ENCODE measurements around the gene GFRA1.

The GFRA1 gene, protein sequence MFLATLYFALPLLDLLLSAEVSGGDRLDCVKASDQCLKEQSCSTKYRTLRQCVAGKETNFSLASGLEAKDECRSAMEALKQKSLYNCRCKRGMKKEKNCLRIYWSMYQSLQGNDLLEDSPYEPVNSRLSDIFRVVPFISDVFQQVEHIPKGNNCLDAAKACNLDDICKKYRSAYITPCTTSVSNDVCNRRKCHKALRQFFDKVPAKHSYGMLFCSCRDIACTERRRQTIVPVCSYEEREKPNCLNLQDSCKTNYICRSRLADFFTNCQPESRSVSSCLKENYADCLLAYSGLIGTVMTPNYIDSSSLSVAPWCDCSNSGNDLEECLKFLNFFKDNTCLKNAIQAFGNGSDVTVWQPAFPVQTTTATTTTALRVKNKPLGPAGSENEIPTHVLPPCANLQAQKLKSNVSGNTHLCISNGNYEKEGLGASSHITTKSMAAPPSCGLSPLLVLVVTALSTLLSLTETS

DNA sequence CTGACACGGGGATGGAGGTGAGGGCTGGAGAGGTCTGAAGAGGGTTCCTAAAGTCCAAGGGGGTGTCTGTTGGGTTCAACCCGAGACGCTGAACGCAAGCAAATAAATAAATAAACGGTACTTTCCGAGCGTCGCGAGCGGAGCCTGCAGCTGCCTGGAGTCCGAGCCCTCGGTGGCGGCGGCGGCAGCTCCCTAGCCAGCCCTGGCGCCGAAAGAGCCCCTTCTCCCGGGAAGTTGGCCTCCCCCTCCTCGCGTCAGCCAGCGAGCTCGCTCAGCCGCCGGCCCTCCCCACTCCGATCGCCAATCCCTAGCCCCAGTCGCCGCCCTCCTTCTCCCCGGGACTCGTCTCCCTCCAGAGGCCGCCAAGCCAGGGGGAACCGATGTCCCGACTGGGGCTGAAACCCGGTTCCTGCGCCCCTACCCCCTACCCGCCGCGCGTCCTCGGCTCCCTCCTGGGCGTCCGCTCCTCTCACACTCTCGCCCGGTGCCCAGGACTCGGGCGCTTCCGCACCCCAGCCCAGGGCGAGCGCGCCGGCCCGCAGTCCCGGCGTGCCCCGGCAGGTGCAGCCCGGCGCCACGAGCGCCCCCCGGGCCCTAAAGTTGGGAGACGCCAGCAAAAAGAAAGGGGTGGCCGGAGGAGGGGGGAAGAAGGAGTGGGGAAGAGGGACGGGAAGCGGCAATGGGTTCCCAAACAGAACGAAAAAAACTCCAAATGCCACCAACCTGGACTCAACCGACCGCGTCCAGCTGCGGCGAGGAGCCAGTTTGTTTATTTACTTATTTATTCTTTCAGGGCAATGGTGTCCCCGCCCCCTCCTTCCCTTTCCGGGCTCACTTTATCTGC lies at the start of gene GFRA1:
TSS of gene GFRA1 (minus strand) at position 767 of the 844 bp plus-strand sequence. CDS start 1,177 bp downstream, outside the sequence.
- DNase-seq = no peak

- no peak for DNase-seq
Measured at GRCh38 chr10:116316503-116316902, 43.5 kb upstream of the GFRA1 start.

DNA sequence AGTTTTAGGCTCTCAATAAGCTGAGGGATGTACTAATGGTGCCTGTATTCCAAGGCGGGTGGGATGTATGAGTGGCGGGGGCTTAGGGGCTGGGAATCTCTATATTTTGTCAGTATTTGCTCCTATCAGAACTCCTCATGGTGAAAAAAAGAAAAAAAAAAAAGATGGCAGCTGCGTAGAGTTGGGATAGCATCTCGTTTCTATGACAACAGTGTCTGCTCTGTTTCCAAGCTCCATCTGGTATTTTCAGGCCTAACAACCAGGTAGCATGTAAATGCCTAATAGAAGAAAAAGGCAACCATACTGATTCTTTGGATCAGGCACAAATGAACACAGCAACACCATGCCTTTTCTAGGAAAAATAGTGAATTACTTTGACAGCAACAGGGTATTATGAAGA lies 39.5 kb upstream of the GFRA1 start:
- DNase-seq = no peak

- DNase-seq = no peak
Measured at GRCh38 chr10:116311706-116312490, 38.9 kb upstream of the GFRA1 start.

- no peak for DNase-seq
Measured at GRCh38 chr10:116311016-116311415, 38.0 kb upstream of the GFRA1 start.

GRCh38 chr10:116307455-116307854 lies 34.4 kb upstream of the GFRA1 start:
- no peak for DNase-seq

GRCh38 chr10:116306847-116307246 lies 33.8 kb upstream of the GFRA1 start:
- DNase-seq = no peak

DNA sequence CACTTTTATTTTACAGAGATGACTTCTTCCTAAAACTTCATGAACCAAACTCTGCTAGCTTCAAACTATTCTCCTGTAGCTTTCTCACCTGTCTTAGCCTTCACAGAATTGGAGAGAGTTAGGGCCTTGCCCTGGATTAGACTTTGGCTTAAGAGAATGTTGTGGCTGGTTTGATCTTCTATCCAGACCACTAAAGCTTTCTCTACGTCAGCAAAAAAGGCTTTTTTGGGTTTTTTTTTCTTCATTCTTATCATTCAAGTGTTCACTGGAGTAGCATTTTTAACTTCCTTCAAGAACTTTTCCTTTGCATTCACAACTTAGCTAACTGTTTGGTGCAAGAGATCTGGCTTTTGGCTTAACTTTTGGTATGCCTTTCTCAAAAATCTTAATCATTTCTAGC lies 31.9 kb upstream of the GFRA1 start:
- DNase-seq = no peak

GRCh38 chr10:116300542-116300941 lies 27.5 kb upstream of the GFRA1 start:
- no peak for DNase-seq

DNA sequence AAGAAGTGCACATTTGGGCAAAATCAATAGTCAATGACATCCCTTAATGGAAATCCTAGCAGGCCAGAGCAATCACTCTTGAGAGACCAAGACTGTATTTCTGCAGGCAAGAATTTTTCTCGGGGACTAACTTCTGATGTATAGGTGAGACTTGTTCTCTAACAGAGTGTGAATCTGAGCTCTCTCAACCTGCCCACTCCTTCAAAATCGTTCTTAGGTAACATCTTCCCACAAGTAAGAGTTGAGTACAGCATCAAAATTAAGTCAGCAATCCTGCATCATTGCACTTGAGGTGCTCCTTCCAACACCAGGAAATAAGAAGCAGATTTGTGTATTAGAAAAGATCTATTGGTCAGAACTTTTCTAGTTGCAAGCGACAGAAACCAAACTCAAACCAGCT lies 25.6 kb upstream of the GFRA1 start:
- no peak for DNase-seq

GRCh38 chr10:116296291-116296721 lies 23.3 kb upstream of the GFRA1 start:
- no peak for DNase-seq

DNA sequence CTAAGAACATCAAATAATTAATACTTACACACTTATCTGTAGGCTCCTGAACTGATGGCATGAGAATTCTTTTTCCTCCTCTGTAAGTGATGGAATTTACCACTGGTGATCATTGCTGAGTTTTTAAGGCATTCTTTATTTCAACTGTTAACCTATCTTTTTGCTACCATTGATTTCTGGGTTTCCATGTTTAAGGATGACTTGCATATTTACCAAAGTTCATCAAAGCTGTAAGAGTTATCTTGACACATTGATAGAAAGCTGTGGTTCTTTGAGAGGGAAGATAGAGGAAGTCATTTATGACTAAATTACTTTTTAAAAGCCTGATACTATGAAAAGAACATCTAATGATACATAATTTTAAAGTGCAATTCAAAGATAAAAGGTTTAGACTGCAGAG lies 19.5 kb upstream of the GFRA1 start:
- no peak for DNase-seq

DNA sequence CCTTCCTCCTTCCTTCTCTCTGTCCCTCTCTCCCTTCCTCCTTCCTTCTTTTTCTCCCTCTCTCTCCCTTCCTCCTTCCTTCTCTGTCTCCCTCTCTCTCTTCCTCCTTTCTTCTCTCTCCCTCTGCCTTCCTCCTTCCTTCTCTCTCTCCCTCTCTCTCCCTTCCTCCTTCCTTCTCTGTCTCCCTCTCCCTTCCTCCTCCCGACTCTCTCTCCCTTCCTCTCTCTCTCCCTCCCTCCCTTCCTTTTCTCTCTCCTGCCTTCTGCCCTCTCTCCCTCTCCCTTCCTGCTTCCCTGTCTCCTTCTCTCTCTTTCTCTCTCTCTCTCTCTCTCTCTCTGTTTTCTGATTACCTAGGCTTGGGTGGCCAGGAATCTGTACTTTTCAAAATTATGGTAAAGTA lies 16.6 kb upstream of the GFRA1 start:
- no peak for DNase-seq

DNA sequence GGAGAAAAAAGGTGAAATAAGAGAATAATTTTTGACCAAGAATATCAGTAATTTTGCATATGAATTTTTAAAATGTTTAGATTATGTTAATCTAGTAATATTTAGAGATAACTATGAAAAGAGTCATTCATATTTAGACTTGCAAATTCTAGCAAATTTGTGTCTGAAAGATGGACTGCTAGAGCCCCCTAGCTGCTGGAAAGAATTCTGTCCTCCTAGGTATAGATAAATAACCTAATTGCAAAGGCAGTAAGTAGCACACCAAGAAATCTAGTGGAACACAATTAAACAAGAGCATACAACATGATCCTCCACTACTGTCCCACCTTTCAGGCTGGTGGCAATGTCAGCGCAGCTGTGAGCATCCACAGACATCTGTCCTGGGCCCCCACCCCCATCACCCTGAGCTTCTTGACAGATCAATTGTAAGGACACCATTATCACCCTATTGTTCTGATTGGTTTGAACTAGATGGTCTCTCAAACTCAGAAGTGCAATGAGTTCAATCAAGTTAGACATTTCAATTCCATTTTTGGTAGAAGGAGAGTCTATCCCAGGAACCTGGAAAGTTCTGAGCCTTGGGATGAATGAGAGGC lies 15.0 kb upstream of the GFRA1 start:
- no peak for DNase-seq

DNA sequence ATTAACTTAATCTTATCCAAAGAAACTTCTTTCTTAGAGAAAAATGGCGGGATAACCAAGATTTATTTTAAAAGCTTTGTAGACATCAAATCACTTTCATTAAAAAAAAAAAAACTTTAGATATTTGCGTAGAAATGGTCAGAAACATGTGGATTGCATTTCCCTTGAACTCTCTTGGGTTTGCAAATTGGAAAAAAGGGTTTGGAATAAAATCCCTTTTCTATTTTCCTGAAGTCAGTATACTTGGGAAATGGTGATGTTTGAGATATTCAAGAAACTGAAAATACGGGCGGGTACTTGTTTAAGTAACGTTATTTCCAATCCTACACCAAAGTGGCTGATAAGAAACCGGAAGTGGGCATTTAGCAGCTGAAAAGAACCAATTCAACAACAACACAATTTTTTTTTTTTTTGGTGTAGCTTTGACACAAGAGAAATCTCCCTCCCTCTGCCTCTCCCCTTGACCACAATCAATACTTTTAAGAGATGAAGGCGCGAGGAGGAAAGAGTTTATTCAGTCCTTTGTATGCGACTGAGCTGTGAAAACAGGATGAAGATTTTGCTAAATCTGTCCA lies 13.7 kb upstream of the GFRA1 start:
- no peak for DNase-seq

- no peak for DNase-seq
Measured at GRCh38 chr10:116281775-116282174, 8.8 kb upstream of the GFRA1 start.

- DNase-seq = no peak
Measured at GRCh38 chr10:116278846-116279245, 5.8 kb upstream of the GFRA1 start.

GRCh38 chr10:116276981-116277380 lies 4.0 kb upstream of the GFRA1 start:
- DNase-seq = no peak

DNA sequence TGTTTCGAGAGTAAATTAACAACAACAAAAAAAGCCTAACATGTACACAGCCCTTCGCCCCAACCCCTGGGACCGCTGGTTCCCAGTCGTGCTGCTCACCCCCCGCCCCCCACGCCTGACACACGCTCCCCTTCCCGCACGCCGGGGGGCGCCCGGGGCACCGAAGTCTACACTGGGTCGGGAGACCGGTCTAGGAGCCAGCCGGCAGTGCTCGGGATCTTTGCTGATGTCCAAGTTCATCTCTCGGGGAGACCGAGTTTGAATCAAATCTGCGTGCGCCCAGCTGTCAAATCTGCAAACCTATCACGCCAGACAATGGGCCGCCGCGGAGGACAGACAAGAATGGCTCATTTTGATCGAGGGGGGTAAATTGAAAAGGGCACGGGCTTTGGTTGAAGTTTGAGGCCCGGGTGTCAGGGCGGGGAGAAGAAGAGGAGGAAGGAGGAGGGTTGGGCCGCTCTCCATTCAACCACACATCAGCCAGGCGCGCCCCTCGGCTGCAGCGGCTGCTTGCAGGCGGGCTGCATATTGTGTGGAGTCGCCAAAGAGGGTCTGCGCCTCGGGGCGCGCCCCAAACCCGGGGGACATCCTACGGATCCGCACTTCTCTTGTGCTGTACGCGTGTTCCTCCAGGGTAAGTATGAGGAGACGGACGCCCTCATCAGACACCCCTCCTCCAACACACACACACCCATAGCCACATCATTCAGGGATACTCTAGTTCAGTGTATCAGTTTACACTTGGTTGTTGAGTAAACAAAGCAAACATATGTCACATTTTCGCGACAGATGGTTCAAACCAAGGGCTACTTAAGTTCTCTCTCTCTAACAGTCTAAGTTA lies 1.3 kb upstream of the GFRA1 start:
- DNase-seq = no peak

DNA sequence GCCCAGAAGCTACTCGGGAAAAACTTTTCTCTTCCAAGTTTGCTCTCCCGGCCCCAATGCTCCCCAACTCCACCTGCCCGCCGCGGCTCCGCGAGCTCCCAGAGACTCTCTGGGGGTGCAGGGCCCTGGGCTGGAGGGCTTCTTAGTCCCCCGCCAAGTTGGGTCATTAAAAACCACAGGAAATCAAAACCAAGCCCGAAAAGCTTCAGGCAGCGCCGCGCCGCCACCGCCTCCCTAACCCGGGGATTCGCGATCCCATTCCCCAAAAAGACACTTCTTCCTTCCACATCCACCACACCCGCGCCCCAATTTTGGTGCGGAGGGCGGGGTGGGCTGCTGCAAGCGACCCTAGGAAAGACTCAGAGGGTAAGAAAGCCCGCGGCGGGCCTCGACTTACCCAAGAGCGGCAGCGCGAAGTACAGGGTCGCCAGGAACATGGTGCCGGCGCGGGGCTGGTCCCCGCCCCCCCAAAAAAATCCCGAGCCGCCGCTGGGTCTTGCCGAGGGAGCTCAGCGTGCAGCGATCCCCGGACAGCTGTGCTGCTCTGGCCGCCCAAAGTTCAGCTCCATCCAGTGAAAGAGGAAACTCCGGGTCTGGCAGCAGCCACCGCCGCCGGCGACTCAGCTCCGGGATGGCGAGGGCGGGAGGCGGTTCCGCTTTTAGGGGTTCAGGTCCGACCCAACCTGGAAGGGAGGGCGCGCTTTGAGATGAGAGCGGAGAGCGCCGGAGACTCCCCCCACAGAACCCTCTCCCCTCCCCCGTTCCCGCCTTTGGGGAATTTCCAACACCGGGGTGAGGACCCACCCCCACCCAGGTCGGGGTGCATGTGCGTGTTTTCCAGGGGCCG lies 1.2 kb downstream of the GFRA1 start:
- no peak for DNase-seq

All from CD4-positive, alpha-beta T cell treated with Interferon gamma for 1 hour (primary cell).